HEK293 (cell line): Measurements from ENCODE around the gene LAPTM4A.

Experiments
- CTCF ChIA-PET: fragments of 350-600 bp; formaldehyde crosslinking; extraction: SDS; loops from one replicate; lab custom pipeline; 2021; ENCODE audit warnings: antibody characterized with exemption; lab: Yijun Ruan, JAX
- POLR2A ChIA-PET: fragments of 300-600 bp; formaldehyde crosslinking; extraction: SDS; loops from one replicate; lab custom pipeline; 2020; ENCODE audit warnings: antibody characterized with exemption, inconsistent platforms; lab: Yijun Ruan, JAX
- H3K27ac ChIP-seq: fragments of 200-500 bp; sonication (Bioruptor generic); 2 replicates; pipeline ENCODE4 v1.5.1; 2014; ENCODE audit warnings: low read depth, low read length, control low read depth, inconsistent platforms; ENCODE audit errors: extremely low read depth
- H3K36me3 ChIP-seq, 2 experiments: fragments of 200-500 bp in 1 of 2; sonication (Bioruptor generic) in 1 of 2; 1 replicate in 1 of 2; 2 replicates in 1 of 2; pipeline ENCODE4 v1.5.1; 2014 to 2017; ENCODE audit warnings: inconsistent platforms in 2 of 2, low read length in 2 of 2; ENCODE audit not compliant: control insufficient read depth in 2 of 2, insufficient read depth in 1 of 2
- H3K4me1 ChIP-seq: fragments of 200-500 bp; sonication (Bioruptor generic); 2 replicates; pipeline ENCODE4 v1.5.1; 2014; ENCODE audit warnings: mild to moderate bottlenecking, low read length, inconsistent platforms; ENCODE audit not compliant: control insufficient read depth, insufficient read depth
- H3K4me3 ChIP-seq: 2 replicates; pipeline ENCODE4 v1.5.1; 2011; ENCODE audit warnings: low read depth, mild to moderate bottlenecking, control low read depth, low read length, moderate library complexity
- H3K9me3 ChIP-seq: fragments of 200-500 bp; sonication (Bioruptor generic); 2 replicates; pipeline ENCODE4 v1.5.1; 2014; ENCODE audit warnings: low read depth, low read length, inconsistent platforms; ENCODE audit not compliant: control insufficient read depth, insufficient read depth
- AEBP2 ChIP-seq: fragments of 450-650 bp; formaldehyde crosslinking; IDR thresholded peaks from 2 replicates; pipeline ENCODE4 v1.5.1; 2016; ENCODE audit warnings: missing biosample characterization, missing genetic modification characterization, borderline replicate concordance
- CTCF ChIP-seq: fragments of 450-650 bp; formaldehyde crosslinking; IDR thresholded peaks from 2 replicates; pipeline ENCODE4 v1.5.1; 2016; ENCODE audit warnings: missing biosample characterization, missing genetic modification characterization
- GLIS1 ChIP-seq: fragments of 450-650 bp; formaldehyde crosslinking; IDR thresholded peaks from 2 replicates; pipeline ENCODE4 v1.5.1; 2016; ENCODE audit warnings: missing biosample characterization, missing genetic modification characterization
- HOXD13 ChIP-seq: sonication (generic); formaldehyde crosslinking; IDR thresholded peaks from 2 replicates; pipeline ENCODE4 v1.8.0; 2022; ENCODE audit warnings: missing genetic modification reagents, borderline replicate concordance
- MZF1 ChIP-seq: fragments of 450-650 bp; formaldehyde crosslinking; IDR thresholded peaks from 2 replicates; pipeline ENCODE4 v1.5.1; 2017; ENCODE audit warnings: missing biosample characterization, missing genetic modification characterization, borderline replicate concordance
- TRIM28 ChIP-seq: IDR thresholded peaks from 2 replicates; pipeline ENCODE4 v1.6.1; 2011; ENCODE audit warnings: low read length, control low read depth, borderline replicate concordance
- ZBTB6 ChIP-seq: fragments of 450-650 bp; formaldehyde crosslinking; IDR thresholded peaks from 2 replicates; pipeline ENCODE4 v1.5.1; 2017; ENCODE audit warnings: missing biosample characterization, missing genetic modification characterization
- ZIC2 ChIP-seq: fragments of 450-650 bp; formaldehyde crosslinking; IDR thresholded peaks from 2 replicates; pipeline ENCODE4 v1.5.1; 2016; ENCODE audit warnings: missing biosample characterization, missing genetic modification characterization
- ZNF157 ChIP-seq: fragments of 450-650 bp; formaldehyde crosslinking; IDR thresholded peaks from 2 replicates; pipeline ENCODE4 v1.5.1; 2016; ENCODE audit warnings: missing biosample characterization, missing genetic modification characterization
- ZNF24 ChIP-seq: fragments of 450-650 bp; formaldehyde crosslinking; IDR thresholded peaks from 2 replicates; pipeline ENCODE4 v1.5.1; 2016; ENCODE audit warnings: missing biosample characterization, missing genetic modification characterization
- ZNF248 ChIP-seq: fragments of 450-650 bp; formaldehyde crosslinking; IDR thresholded peaks from 2 replicates; pipeline ENCODE4 v1.5.1; 2017; ENCODE audit warnings: missing biosample characterization, missing genetic modification characterization
- ZNF416 ChIP-seq: fragments of 450-650 bp; formaldehyde crosslinking; IDR thresholded peaks from 2 replicates; pipeline ENCODE4 v1.5.1; 2016; ENCODE audit warnings: missing biosample characterization, missing genetic modification characterization
- ZNF510 ChIP-seq: fragments of 450-650 bp; formaldehyde crosslinking; IDR thresholded peaks from 2 replicates; pipeline ENCODE4 v1.5.1; 2018; ENCODE audit warnings: mild to moderate bottlenecking, missing genetic modification characterization, missing biosample characterization; ENCODE audit not compliant: insufficient replicate concordance
- ZNF521 ChIP-seq: fragments of 450-650 bp; formaldehyde crosslinking; IDR thresholded peaks from 2 replicates; pipeline ENCODE4 v1.5.1; 2017; ENCODE audit warnings: missing biosample characterization, mild to moderate bottlenecking, missing genetic modification characterization
- ZNF530 ChIP-seq: fragments of 450-650 bp; formaldehyde crosslinking; IDR thresholded peaks from 2 replicates; pipeline ENCODE4 v1.5.1; 2016; ENCODE audit warnings: low read depth, missing biosample characterization, missing genetic modification characterization
- ZNF600 ChIP-seq: fragments of 450-650 bp; formaldehyde crosslinking; IDR thresholded peaks from 2 replicates; pipeline ENCODE4 v1.5.1; 2016; ENCODE audit warnings: missing biosample characterization, missing genetic modification characterization
- ZNF610 ChIP-seq: fragments of 450-650 bp; formaldehyde crosslinking; IDR thresholded peaks from 2 replicates; pipeline ENCODE4 v1.5.1; 2016; ENCODE audit warnings: missing biosample characterization, missing genetic modification characterization, borderline replicate concordance
- ZNF654 ChIP-seq: fragments of 450-650 bp; formaldehyde crosslinking; IDR thresholded peaks from 2 replicates; pipeline ENCODE4 v1.5.1; 2016; ENCODE audit warnings: low read depth, missing biosample characterization, missing genetic modification characterization
- ZNF677 ChIP-seq: fragments of 450-650 bp; IDR thresholded peaks from 2 replicates; pipeline ENCODE4 v1.5.0; 2018; ENCODE audit warnings: missing biosample characterization, mild to moderate bottlenecking, missing genetic modification characterization, moderate library complexity
- TF ChIP-seq, protein P1 (sequence below): fragments of 450-650 bp; formaldehyde crosslinking; conservative IDR thresholded peaks from 2 replicates; pipeline ENCODE4 v1.5.1; 2016; ENCODE audit warnings: low read depth, missing biosample characterization, missing genetic modification characterization
- TF ChIP-seq, protein P2 (sequence below): fragments of 450-650 bp; formaldehyde crosslinking; IDR thresholded peaks from 2 replicates; pipeline ENCODE4 v1.5.1; 2016; ENCODE audit warnings: missing biosample characterization, missing genetic modification characterization

Gene LAPTM4A

DNA sequence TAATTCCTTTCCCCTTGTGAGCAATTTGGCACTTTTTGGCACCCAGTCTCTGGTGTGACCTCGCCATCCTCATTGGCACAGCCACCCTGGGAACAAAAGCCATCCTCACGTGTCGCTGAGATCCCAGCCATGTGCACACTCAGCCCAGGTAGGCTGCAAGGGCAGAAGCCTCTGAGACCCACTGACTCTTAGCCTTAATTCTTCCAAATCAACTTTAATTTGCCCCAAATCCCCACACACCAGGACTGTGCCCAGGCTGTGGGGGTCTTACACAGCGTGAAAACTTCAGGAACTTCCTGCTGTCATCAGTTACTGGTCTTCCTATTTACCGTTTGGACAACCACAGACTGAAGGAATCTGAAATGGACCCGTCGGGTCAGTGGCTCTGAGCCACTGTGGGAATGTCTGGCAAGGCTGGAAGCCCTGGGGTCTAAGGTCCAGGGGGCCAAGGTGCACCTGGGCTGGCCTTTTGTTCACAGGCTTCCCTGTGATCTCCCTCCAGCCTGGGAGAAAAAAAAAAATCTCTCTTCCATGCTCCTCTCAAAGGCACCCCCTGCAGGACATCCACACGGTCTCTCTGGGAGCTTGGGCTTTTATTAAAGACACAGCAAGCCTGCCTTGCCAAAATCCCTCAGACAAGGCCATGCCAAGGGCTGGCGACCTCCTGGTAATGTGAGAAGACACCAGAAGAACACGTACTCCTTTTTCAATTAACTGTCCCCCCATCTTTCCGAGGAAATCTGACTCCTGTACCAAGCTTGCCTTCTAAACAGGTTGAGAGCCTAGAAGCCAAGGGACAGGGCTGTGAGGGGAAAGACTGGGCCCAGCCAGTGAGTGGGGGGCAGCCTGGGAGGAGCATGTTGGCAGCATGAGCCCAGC lies 42.1 kb upstream of the LAPTM4A start (continued):
- TF ChIP-seq ZIC2 (tag by site-specific recombination) (peak; percentile 57), ZNF677 (tag by site-specific recombination) (no peak), ZBTB6 (no peak), TRIM28 (no peak), ZNF654 (tag by site-specific recombination) (0 out of 2 replicates have a peak, but pooled peaks have one; percentile 14), CTCF (tag by site-specific recombination) (peak; percentile 55; the same call in 1 of the 2 replicates)
- TF ChIP-seq, protein P1, sequence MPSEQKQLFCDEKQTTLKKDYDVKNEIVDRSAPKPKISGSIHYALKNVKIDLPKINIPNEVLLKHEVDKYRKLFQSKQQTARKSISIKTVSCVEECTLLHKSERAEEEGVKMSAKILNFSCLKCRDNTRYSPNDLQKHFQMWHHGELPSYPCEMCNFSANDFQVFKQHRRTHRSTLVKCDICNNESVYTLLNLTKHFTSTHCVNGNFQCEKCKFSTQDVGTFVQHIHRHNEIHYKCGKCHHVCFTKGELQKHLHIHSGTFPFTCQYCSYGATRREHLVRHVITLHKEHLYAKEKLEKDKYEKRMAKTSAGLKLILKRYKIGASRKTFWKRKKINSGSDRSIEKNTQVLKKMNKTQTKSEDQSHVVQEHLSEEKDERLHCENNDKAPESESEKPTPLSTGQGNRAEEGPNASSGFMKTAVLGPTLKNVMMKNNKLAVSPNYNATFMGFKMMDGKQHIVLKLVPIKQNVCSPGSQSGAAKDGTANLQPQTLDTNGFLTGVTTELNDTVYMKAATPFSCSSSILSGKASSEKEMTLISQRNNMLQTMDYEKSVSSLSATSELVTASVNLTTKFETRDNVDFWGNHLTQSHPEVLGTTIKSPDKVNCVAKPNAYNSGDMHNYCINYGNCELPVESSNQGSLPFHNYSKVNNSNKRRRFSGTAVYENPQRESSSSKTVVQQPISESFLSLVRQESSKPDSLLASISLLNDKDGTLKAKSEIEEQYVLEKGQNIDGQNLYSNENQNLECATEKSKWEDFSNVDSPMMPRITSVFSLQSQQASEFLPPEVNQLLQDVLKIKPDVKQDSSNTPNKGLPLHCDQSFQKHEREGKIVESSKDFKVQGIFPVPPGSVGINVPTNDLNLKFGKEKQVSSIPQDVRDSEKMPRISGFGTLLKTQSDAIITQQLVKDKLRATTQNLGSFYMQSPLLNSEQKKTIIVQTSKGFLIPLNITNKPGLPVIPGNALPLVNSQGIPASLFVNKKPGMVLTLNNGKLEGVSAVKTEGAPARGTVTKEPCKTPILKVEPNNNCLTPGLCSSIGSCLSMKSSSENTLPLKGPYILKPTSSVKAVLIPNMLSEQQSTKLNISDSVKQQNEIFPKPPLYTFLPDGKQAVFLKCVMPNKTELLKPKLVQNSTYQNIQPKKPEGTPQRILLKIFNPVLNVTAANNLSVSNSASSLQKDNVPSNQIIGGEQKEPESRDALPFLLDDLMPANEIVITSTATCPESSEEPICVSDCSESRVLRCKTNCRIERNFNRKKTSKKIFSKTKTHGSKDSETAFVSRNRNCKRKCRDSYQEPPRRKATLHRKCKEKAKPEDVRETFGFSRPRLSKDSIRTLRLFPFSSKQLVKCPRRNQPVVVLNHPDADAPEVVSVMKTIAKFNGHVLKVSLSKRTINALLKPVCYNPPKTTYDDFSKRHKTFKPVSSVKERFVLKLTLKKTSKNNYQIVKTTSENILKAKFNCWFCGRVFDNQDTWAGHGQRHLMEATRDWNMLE (tag by site-specific recombination): no peak
- TF ChIP-seq, all 188 proteins: peak for 3

- ChIA-PET CTCF (interaction anchor here (0.7 to 7.7 kb wide), 3 partner anchors 78 to 137 kb away, joined by 3 to 128 read pairs (median 29); no protein-coding TSS in a partner anchor), POLR2A (no interaction called here)
These were observed 41.4 kb upstream of the LAPTM4A start for GRCh38 chr2:20092901-20093235.

More at GRCh38 chr2:20092901-20093235, 41.4 kb upstream of the LAPTM4A start:
- H3K4me1 ChIP-seq: 0 out of 2 replicates have a peak, but pooled peaks cover 2% of the 10 kb centered on the region
- TF ChIP-seq ZNF416 (no peak), ZNF610 (no peak), ZNF248 (tag by site-specific recombination) (no peak), ZNF521 (tag by site-specific recombination) (no peak), HOXD13 (CRISPR knock-in tag) (no peak), AEBP2 (no peak), GLIS1 (tag by site-specific recombination) (no peak), MZF1 (tag by site-specific recombination) (no peak), ZNF157 (tag by site-specific recombination) (no peak), ZNF510 (tag by site-specific recombination) (no peak), ZNF530 (tag by site-specific recombination) (no peak), ZNF600 (no peak), ZNF24 (tag by site-specific recombination) (no peak)
- TF ChIP-seq, protein P2, sequence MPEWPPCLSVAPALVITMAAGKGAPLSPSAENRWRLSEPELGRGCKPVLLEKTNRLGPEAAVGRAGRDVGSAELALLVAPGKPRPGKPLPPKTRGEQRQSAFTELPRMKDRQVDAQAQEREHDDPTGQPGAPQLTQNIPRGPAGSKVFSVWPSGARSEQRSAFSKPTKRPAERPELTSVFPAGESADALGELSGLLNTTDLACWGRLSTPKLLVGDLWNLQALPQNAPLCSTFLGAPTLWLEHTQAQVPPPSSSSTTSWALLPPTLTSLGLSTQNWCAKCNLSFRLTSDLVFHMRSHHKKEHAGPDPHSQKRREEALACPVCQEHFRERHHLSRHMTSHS (tag by site-specific recombination): no peak
- no peak overlapping the region for H3K4me3 ChIP-seq
- H3K36me3 ChIP-seq: no peaks in the 10 kb centered on the region
- no peaks in the 10 kb centered on the region for H3K9me3 ChIP-seq
- H3K27ac ChIP-seq: no peak overlapping the region
